HL-60 (cell line): Measurements from ENCODE around the gene PIGZ.

ENCODE experiments used
- DNase-seq, 2 experiments: peaks; one replicate each; pipeline ENCODE4 v3.0.0-alpha.2; 2010 to 2020; ENCODE audit warnings: low read depth in 1 of 2, low spot score in 1 of 2
- H3K27ac ChIP-seq: fragments of 250-450 bp; sonication (Bioruptor Pico); replicated peaks from 2 replicates; pipeline ENCODE4 v1.5.1; 2020; ENCODE audit warnings: mild to moderate bottlenecking, moderate library complexity
- H3K27me3 ChIP-seq: fragments of 250-450 bp; sonication (Bioruptor Pico); 2 replicates; pipeline ENCODE4 v1.5.1; 2021; ENCODE audit warnings: mild to moderate bottlenecking, moderate library complexity; ENCODE audit not compliant: insufficient read depth, poor library complexity, severe bottlenecking
- H3K4me3 ChIP-seq: replicated peaks from 2 replicates; pipeline ENCODE4 v1.5.1; 2011; ENCODE audit warnings: mild to moderate bottlenecking, control low read depth, low read length; ENCODE audit not compliant: insufficient read depth
- CTCF ChIP-seq: IDR thresholded peaks from one replicate; pipeline ENCODE4 v1.5.1; 2011; ENCODE audit warnings: low read length, control low read depth, inconsistent platforms; ENCODE audit not compliant: insufficient read depth
- GABPA ChIP-seq: IDR thresholded peaks from 2 replicates; pipeline ENCODE4 v1.6.1; 2012; ENCODE audit warnings: low read depth
- POLR2AphosphoS5 ChIP-seq: IDR thresholded peaks from 2 replicates; pipeline ENCODE4 v1.6.1; 2012; ENCODE audit warnings: low read depth
- SPI1 ChIP-seq: IDR thresholded peaks from 2 replicates; pipeline ENCODE4 v1.6.1; 2012; ENCODE audit warnings: low read depth, mild to moderate bottlenecking, borderline replicate concordance
- TF ChIP-seq, protein P1 (sequence below): IDR thresholded peaks from 2 replicates; pipeline ENCODE4 v1.6.1; 2012; ENCODE audit warnings: low read depth; ENCODE audit not compliant: insufficient replicate concordance

The PIGZ gene

GRCh38 chr3:196965112-196965803 lies 3.4 kb downstream of the PIGZ start:
- no peak overlapping the region for H3K4me3 ChIP-seq
- DNase-seq = no peak
- H3K27ac ChIP-seq = no peak overlapping the region
- no peak for TF ChIP-seq GABPA
- TF ChIP-seq CTCF = no peak
- TF ChIP-seq, protein P1, sequence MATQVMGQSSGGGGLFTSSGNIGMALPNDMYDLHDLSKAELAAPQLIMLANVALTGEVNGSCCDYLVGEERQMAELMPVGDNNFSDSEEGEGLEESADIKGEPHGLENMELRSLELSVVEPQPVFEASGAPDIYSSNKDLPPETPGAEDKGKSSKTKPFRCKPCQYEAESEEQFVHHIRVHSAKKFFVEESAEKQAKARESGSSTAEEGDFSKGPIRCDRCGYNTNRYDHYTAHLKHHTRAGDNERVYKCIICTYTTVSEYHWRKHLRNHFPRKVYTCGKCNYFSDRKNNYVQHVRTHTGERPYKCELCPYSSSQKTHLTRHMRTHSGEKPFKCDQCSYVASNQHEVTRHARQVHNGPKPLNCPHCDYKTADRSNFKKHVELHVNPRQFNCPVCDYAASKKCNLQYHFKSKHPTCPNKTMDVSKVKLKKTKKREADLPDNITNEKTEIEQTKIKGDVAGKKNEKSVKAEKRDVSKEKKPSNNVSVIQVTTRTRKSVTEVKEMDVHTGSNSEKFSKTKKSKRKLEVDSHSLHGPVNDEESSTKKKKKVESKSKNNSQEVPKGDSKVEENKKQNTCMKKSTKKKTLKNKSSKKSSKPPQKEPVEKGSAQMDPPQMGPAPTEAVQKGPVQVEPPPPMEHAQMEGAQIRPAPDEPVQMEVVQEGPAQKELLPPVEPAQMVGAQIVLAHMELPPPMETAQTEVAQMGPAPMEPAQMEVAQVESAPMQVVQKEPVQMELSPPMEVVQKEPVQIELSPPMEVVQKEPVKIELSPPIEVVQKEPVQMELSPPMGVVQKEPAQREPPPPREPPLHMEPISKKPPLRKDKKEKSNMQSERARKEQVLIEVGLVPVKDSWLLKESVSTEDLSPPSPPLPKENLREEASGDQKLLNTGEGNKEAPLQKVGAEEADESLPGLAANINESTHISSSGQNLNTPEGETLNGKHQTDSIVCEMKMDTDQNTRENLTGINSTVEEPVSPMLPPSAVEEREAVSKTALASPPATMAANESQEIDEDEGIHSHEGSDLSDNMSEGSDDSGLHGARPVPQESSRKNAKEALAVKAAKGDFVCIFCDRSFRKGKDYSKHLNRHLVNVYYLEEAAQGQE = no peak
- no peak for TF ChIP-seq POLR2AphosphoS5
- H3K27me3 ChIP-seq = no peaks in the 10 kb centered on the region

DNA sequence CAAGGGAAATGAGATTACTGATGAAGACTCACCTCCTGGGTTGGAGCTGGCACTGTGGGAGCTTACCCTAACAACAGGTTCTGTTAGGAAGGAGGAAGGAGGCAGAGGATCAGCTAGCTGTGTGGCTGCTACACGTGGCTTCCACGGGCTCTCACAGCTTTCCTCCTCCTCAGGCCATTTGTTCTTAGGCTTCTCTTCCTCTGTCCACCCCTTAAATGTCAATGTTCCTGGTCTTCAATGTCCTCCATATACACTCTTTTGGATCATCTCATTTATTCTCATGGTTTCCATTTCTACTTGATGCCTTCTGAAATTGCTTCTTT lies 5.0 kb downstream of the PIGZ start:
- Histone ChIP-seq H3K4me3 (no peak overlapping the region), H3K27me3 (no peaks in the 10 kb centered on the region), H3K27ac (no peak overlapping the region)
- TF ChIP-seq CTCF (no peak), POLR2AphosphoS5 (no peak), SPI1 (no peak), GABPA (no peak)
- TF ChIP-seq, protein P1 = no peak
- DNase-seq = no peak

GRCh38 chr3:196962930-196963630 lies 5.6 kb downstream of the PIGZ start:
- H3K27me3 ChIP-seq = no peaks in the 10 kb centered on the region
- no peak overlapping the region for H3K4me3 ChIP-seq
- no peak for TF ChIP-seq CTCF
- no peak for TF ChIP-seq POLR2AphosphoS5
- TF ChIP-seq GABPA = no peak
- TF ChIP-seq SPI1 = no peak
- TF ChIP-seq, protein P1 = no peak
- H3K27ac ChIP-seq = no peak overlapping the region
- no peak for DNase-seq
